GM19328 (cell line): ENCODE data around the gene DCAKD.

Experiments
- ATAC-seq: cut with Tn5 transposase; IDR thresholded peaks from one replicate; pipeline ENCODE4 v1.9.1; 2021; ENCODE audit warnings: mild to moderate bottlenecking, moderate library complexity; ENCODE audit not compliant: unreplicated experiment

The DCAKD gene

DNA sequence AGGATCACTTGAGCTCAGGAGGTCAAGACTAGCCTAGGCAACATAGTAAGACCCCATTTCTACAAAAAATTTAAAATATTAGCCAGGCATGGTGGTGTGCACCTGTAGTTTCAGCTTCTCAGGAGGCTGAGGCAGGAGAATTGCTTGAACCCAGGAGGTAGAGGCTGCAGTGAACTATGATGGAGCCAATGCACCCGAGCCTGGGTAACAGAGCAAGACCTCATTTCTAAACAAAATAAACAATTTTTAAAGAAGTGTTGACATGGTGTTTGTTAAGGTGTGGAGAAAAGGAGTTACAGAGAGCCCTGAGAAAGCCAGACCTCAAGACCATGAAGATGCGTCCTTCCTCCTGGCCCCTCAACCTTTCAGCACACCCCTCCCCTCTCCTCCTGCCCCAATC is 45.7 kb downstream of the DCAKD start:
- no peak for ATAC-seq

DNA sequence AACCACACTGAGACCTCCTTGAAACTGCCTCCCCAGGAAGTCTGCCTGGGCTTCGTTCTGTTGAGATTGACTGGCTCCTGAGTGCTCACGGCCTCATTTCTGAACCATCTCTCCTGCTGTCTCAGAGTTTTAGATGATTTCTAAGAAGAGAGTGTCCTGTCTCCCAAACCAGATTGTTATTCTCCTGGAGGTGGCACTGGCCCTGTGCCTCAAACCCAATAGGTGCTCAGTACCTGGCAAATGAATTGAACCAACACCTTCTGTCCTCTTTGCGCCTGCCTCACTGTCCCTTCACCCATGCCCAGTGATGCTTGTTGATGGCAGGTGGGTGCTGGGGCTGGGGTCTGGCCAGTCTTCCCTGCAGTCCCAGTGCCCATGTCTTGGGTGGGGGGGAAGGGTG is 47.0 kb downstream of the DCAKD start:
- ATAC-seq: no peak

- ATAC-seq: no peak
These were observed 47.6 kb downstream of the DCAKD start for GRCh38 chr17:45003877-45004276.

GRCh38 chr17:45001310-45001709 is 50.1 kb downstream of the DCAKD start:
- no peak for ATAC-seq

GRCh38 chr17:44999433-44999832 is 52.0 kb downstream of the DCAKD start:
- ATAC-seq: no peak

DNA sequence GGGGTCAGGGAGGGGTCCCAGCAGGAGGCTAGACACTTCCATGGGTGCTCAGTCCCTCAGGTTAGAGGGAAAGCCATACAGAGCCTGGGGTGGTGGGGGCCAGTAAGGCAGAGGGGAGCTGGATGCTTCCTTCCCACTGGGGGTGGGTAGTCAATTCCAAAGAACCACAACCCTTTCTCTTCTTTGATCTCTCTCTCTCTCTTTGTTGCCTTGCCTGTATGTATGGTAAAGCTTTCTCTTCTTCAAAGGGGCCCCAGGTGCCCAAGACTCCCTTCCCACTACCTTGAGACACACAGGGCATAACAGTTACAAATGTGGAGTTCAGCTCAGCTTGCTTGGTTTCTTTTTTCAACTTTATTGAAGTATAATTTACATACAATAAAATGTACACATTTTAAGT is 52.8 kb downstream of the DCAKD start:
- no peak for ATAC-seq

GRCh38 chr17:44997733-44998520 is 53.5 kb downstream of the DCAKD start:
- no peak for ATAC-seq

DNA sequence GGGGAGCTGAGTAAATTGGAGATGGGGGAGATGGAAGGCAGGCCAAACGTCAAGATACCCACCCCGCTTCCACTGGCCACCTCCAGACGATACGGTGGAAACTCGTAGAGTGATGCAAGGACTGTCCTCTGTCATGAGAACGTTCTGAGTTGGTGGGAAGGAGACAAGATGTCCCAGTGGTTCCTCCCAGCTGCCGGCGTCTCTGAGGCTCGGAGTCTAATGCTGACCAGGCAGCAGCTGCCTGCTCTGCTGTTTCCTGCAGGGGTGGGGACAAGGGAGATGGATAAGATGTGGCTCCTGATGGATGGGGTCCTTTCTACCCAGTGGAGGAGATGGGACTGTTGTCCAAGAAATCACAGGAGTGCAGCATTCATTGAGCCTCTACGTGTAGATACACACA is 55.1 kb downstream of the DCAKD start:
- ATAC-seq: no peak

GRCh38 chr17:44995436-44996001 is 55.9 kb downstream of the DCAKD start:
- ATAC-seq: no peak

DNA sequence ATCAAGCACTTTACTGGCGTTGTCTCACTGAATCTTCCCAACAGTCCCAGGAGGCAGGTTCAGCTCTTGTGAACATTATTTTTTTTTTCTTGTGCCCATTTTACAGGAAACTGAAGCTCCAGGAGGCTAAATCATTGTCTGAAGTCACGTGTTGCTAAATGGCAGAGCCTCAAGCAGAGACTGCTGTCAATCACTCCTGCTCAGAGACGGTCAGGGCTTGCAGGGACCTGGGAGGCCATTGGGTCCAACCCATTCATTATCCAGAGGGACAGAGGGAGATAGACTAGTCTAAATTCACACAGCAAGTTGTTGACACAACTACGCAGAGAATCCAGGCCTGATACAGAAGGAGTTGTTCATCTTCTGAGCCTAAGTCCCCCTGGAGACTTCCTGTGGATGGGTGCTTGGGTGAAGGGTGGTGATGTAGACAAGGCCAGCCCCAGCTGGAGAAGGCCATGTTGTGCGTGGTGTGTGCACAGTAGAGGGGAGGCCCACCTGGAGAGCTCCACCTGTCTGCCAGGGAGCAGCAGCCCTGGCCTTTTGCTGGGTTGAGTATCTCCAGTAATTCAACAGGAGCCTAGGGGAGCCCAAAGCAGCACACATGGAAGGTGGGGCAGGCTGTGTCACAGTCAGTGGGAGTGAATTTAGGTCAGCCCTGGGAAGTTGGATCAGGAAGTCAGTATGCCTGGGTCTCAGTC is 59.0 kb downstream of the DCAKD start:
- no peak for ATAC-seq

- no peak for ATAC-seq
These were observed 60.4 kb downstream of the DCAKD start for GRCh38 chr17:44990994-44991393.

DNA sequence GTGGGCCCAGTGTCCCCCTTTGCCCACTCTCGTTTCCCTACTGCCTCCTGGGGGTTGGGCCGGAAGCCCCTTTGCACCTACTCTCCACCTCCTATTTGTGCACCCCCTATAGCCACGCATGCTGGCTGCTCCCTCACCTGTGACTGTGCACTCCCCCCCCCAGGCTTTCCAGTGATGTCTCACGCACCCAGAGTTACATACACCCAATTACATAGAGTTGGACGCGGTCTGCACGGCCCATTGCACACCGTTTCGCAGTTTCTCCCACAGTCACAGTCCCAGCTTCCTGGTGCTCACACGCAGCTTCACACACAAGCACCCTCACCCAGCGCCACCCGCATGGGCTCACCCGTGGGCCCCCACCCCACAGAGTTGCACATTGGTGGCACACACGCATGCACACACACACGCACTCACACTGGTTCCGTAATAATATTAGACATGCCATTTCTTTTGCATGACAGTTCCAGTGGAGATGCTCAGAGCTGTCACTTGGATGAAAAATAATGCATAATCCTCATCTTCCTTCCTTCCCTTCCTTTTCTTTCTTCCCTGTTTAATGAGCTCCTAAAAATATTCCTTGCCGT is 61.8 kb downstream of the DCAKD start:
- no peak for ATAC-seq

DNA sequence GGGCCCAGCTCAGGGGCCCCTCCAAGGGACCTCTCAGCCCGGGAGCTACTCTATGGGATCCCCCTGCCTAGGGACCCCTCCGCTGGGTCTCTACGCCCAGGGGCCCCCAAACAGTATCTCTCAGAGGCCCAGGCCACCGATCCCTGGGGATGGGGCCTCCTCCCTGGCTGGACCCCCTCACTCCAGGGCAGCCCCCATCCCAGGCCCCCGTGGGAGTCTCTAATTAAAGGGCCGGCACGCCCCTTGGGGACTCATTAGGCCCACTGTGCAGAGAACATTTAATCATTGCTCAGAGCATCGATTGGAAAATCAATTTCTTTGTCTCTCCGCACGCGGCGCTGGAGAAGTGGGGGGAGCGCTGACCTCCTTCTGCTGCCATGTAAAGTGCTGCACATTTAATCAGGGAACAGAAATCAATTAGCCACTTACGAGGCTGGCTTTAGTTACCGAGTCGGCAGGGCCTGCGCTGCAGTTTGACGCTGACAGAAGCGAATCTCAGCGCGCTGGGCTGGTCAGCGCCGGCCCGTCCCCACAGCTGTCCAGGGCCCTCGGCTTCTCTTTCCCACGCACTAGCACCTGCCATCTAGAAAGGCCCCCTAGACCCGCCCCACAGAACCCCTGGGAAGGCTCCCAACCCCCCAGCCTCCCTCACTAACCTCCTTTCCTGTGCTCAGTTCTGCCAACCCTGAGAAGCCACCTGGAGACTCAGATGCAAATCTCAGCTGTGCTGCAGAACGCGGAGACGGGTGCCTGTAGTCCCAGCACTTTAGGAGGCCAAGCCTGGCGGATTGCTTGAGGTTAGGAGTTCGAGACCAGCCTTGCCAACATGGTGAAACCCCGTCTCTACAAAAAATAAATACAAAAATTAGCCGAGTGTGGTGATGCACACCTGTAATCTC is 63.1 kb downstream of the DCAKD start:
- ATAC-seq: no peak

DNA sequence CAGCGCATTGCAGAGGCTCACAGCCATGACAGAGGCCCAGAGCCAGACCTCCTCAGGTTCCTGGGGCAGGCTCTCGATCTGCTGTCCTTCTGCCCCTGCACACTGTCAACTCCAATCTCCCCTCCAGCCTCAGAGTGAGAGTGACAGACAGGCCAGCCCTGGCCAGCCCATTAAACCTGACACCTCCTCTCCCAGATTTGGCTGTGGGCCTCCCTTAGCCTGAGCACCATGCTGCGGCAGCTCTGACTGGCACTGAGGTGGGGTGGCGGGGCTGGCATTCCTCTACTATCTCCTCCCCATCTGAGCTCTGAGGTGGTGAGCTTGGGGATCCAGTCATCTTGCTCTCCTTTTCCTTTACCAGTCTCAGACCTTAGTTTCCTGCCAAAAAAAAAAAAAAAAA is 67.9 kb downstream of the DCAKD start:
- no peak for ATAC-seq

GRCh38 chr17:44982113-44982702 is 69.2 kb downstream of the DCAKD start:
- ATAC-seq: no peak

DNA sequence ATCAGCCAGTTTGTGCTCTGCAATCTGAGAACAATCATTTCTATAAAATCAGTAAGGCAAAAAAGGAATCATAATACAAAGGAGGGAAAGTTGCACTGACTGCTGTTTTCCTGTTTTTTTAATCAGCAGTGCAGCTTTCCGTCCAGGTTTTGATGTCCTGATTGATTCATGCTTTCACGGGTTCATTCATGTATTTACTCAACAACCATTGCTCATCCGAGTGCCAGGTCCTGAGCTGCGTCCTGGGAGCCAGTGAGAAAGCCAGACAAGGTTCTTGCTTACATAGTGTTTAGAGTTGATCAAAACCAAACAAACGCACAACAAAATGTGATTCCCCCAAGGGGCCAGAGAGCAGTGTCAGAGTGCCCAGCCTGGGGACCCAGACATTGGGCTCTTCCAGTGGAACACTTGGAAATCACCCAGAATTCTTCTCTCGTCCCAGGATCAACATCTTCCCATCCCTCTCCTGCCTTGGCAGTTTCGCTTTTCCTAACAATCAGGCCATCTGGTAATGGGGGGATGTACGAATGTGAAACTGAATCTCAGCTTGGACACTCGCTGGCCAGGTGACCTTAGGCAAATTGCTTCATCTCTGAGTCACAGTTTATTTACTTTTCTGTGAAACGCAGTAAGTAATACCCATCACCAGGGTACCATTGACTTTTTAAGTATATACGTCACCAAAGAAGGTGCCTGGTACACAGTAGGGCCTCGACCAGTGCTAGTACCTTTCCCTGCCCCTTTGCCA is 70.0 kb downstream of the DCAKD start:
- ATAC-seq: no peak

- ATAC-seq: no peak
These were observed 71.9 kb downstream of the DCAKD start for GRCh38 chr17:44979426-44979995.

- no peak for ATAC-seq
These were observed 72.6 kb downstream of the DCAKD start for GRCh38 chr17:44978807-44979206.

DNA sequence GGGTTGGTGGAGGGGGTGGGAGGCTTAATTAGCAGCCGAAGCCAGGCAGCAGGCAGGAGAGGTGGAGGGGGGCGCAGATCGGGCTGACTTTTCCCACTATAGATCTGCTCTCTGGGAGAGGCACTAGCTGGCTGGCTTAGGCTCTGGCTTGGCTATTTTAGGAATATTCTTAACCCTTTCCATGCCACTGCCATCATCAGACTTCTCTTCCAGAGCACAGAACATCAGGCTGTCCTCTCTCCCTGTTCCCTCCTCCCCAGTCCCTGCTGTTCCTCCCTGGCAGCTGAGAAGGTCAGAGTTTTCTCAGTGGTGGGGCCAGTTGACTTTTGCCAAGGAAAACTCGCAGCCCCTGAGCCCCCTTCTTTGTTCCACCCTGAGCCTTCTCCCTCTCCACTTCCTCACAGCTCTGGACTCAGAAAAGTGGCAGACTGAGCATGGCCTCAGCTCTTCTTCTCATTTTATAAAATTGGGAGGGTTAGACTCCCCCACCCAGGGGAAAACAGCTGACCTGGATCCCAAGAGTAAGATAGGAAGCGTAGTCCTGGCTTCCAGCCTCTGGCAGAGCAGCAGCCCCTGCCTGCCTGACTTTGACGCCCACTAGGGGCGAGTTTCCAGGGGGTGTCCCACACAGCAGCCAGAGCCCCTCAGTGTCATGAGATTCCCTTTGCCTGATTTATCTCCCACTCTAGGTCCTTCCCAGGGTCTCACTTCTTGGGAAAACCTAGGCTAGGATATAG is 73.5 kb downstream of the DCAKD start:
- no peak for ATAC-seq
